GM21825 (cell line): ENCODE measurements around the gene CACNA2D4.

Source experiments
- ATAC-seq: cut with Tn5 transposase; IDR thresholded peaks from one replicate; pipeline ENCODE4 v1.9.1; 2021; ENCODE audit warnings: mild to moderate bottlenecking, moderate library complexity; ENCODE audit not compliant: unreplicated experiment

The CACNA2D4 gene

GRCh38 chr12:1920436-1920835, 2.0 kb upstream of the CACNA2D4 start:
- no peak for ATAC-seq

GRCh38 chr12:1919763-1920162, 1.3 kb upstream of the CACNA2D4 start:
- ATAC-seq, result no peak

- no peak for ATAC-seq
Observed at GRCh38 chr12:1919284-1919683, 832 bp upstream of the CACNA2D4 start.

- ATAC-seq, result no peak
Observed at GRCh38 chr12:1918884-1919236, 408 bp upstream of the CACNA2D4 start.

- ATAC-seq, result no peak
Observed at GRCh38 chr12:1917172-1918070, 1.0 kb downstream of the CACNA2D4 start.

- ATAC-seq, result no peak
Observed at GRCh38 chr12:1916371-1917171, 1.9 kb downstream of the CACNA2D4 start.

- ATAC-seq, result no peak
Observed at GRCh38 chr12:1915082-1915968, 3.1 kb downstream of the CACNA2D4 start.

- no peak for ATAC-seq
Observed at GRCh38 chr12:1914114-1914911, 4.1 kb downstream of the CACNA2D4 start.

- ATAC-seq, result no peak
Observed at GRCh38 chr12:1913377-1914113, 4.9 kb downstream of the CACNA2D4 start.

- no peak for ATAC-seq
Observed at GRCh38 chr12:1912580-1913376, 5.7 kb downstream of the CACNA2D4 start.

- ATAC-seq, result no peak
Observed at GRCh38 chr12:1911598-1912575, 6.6 kb downstream of the CACNA2D4 start.

GRCh38 chr12:1910468-1910867, 8.0 kb downstream of the CACNA2D4 start:
- no peak for ATAC-seq

GRCh38 chr12:1908758-1909157, 9.7 kb downstream of the CACNA2D4 start:
- ATAC-seq, result no peak

- ATAC-seq, result no peak
Observed at GRCh38 chr12:1907652-1908611, 10.5 kb downstream of the CACNA2D4 start.

GRCh38 chr12:1906579-1906978, 11.9 kb downstream of the CACNA2D4 start:
- no peak for ATAC-seq

- no peak for ATAC-seq
Observed at GRCh38 chr12:1904875-1905274, 13.6 kb downstream of the CACNA2D4 start.
